Hepatocyte (in vitro differentiated cells): ENCODE data around the gene SSC5D.
"Not testable (repeated sequence)": the region's sequence is repeated elsewhere in the genome, so short reads cannot be mapped to it uniquely, and the experiment has no call there.

Experiments
- CTCF ChIP-seq: fragments of 200-600 bp; sonication (generic); IDR thresholded peaks from 2 replicates; pipeline ENCODE4 v1.5.1; 2016; ENCODE audit warnings: antibody characterized with exemption, mild to moderate bottlenecking; ENCODE audit not compliant: poor library complexity
- EZH2 ChIP-seq: fragments of 200-600 bp; sonication (generic); IDR thresholded peaks from 2 replicates; pipeline ENCODE4 v1.6.1; 2016; ENCODE audit warnings: antibody characterized with exemption, mild to moderate bottlenecking, borderline replicate concordance
- EZH2phosphoT487 ChIP-seq: fragments of 200-600 bp; sonication (generic); IDR thresholded peaks from one replicate; pipeline ENCODE4 v1.6.1; 2018; ENCODE audit warnings: antibody characterized with exemption, mild to moderate bottlenecking, low read depth, moderate library complexity; ENCODE audit not compliant: unreplicated experiment, severe bottlenecking

- TF ChIP-seq CTCF, EZH2phosphoT487, EZH2: not testable (repeated sequence)
These were observed 8.6 kb downstream of the SSC5D start for GRCh38 chr19:55496820-55497219.
